Measurements from ENCODE around the gene DNAJA1. TPM values are rescaled to one million over a fixed set of nuclear protein-coding genes. Genes with fewer than 3 reads are reported as not detected.

The DNAJA1 gene
- total RNA-seq, result 67.6 TPM

GRCh38 chr9:33024966-33025571 is at the start of gene DNAJA1:
Gene DNAJA1, plus strand, starts transcription at chr9:33025273. Its CDS starts 1,212 bp downstream, at chr9:33026485.

GRCh38 chr9:33076046-33077004 is 51.3 kb downstream of the DNAJA1 start, which contains the start of gene SMU1:
Gene SMU1, minus strand, starts transcription at chr9:33076674. Its CDS starts 66 bp downstream, at chr9:33076608.

Other genes starting within 250 kb of the DNAJA1 start
- 0.88 TPM for gene TMEM215, start 241.7 kb upstream of the DNAJA1 start, total RNA-seq
- gene APTX, start 23.6 kb upstream of the DNAJA1 start, total RNA-seq, result 31.5 TPM
- gene SMU1, start 51.4 kb downstream of the DNAJA1 start, total RNA-seq, result 28.1 TPM
- 56.2 TPM for gene B4GALT1, start 142.1 kb downstream of the DNAJA1 start, total RNA-seq
- not detected for gene SPINK4, start 214.9 kb downstream of the DNAJA1 start, total RNA-seq
- gene BAG1, start 239.4 kb downstream of the DNAJA1 start, total RNA-seq, result 75.6 TPM
- gene CHMP5, start 239.8 kb downstream of the DNAJA1 start, total RNA-seq, result 37.7 TPM

Measured in metanephros (tissue), 1 donor.